ENCODE data around the gene NCOA6.

GRCh38 chr20:34829191-34829590 lies 3.7 kb upstream of the NCOA6 start:
- TF ChIP-seq CTCF (IDR thresholded peaks at IDR 0.05; ENCODE audit: insufficient read depth, low read depth, low read length) (no peak), EZH2 (IDR thresholded peaks at IDR 0.05; ENCODE audit: insufficient read depth, low read length) (no peak)
